Measurements from ENCODE around the gene LY6G6F.
A peak's percentile ranks its signal among the peaks of the same experiment; 100 is the strongest.

The LY6G6F gene

GRCh38 chr6:31727034-31727716 is 20.5 kb downstream of the LY6G6F start:
- DNase-seq, result no peak

GRCh38 chr6:31727717-31728671 is 21.3 kb downstream of the LY6G6F start:
- no peak for DNase-seq

- no peak for DNase-seq
These were observed 22.3 kb downstream of the LY6G6F start, which contains the start of gene DDAH2 for GRCh38 chr6:31728767-31729514. Gene DDAH2 (minus strand): TSS chr6:31729299. CDS start chr6:31729161, 138 bp downstream.

- DNase-seq, result peak; percentile 81
These were observed 22.9 kb downstream of the LY6G6F start for GRCh38 chr6:31729515-31729978.

GRCh38 chr6:31729979-31730630 is 23.4 kb downstream of the LY6G6F start:
- peak; percentile 67 for DNase-seq

GRCh38 chr6:31730631-31731086 is 24.0 kb downstream of the LY6G6F start:
- DNase-seq, result no peak

- no peak for DNase-seq
These were observed 25.4 kb downstream of the LY6G6F start for GRCh38 chr6:31732029-31732428.

- DNase-seq, result no peak
These were observed 27.1 kb downstream of the LY6G6F start for GRCh38 chr6:31733734-31734133.

GRCh38 chr6:31734247-31734820 is 27.7 kb downstream of the LY6G6F start:
- no peak for DNase-seq

GRCh38 chr6:31734821-31735406 is 28.2 kb downstream of the LY6G6F start:
- peak; percentile 84 for DNase-seq

- peak; percentile 88 for DNase-seq
These were observed 29.5 kb downstream of the LY6G6F start, which contains the start of gene CLIC1 for GRCh38 chr6:31736021-31736767. Gene CLIC1 (minus strand): TSS chr6:31736530. CDS start chr6:31736300, 230 bp downstream.

- no peak for DNase-seq
These were observed 30.2 kb downstream of the LY6G6F start for GRCh38 chr6:31736768-31737314.

GRCh38 chr6:31737315-31737990 is 30.8 kb downstream of the LY6G6F start:
- peak; percentile 31 for DNase-seq

- peak; percentile 90 for DNase-seq
These were observed 31.6 kb downstream of the LY6G6F start for GRCh38 chr6:31737991-31738979.

GRCh38 chr6:31739639-31740396 is 33.2 kb downstream of the LY6G6F start, which contains the start of gene MSH5:
Gene MSH5 (plus strand): TSS chr6:31740005. CDS start chr6:31740467, 462 bp downstream.
- DNase-seq, result peak; percentile 100

- peak; percentile 37 for DNase-seq
These were observed 33.9 kb downstream of the LY6G6F start for GRCh38 chr6:31740397-31741223.

- no peak for DNase-seq
These were observed 35.1 kb downstream of the LY6G6F start for GRCh38 chr6:31741815-31742214.
